NCI-H748 (cell line): ENCODE measurements around the gene HACL1.

Source experiments
- DNase-seq: peaks from one replicate; lab custom pipeline; 2025; ENCODE audit not compliant: unreplicated experiment; lab: John Stamatoyannopoulos, UW

Gene HACL1

GRCh38 chr3:15528854-15529537 lies 72.4 kb downstream of the HACL1 start:
- no peak for DNase-seq

GRCh38 chr3:15527031-15527459 lies 74.3 kb downstream of the HACL1 start:
- DNase-seq = no peak

- no peak for DNase-seq
Observed at GRCh38 chr3:15525790-15526189, 75.6 kb downstream of the HACL1 start.

GRCh38 chr3:15523660-15524417 lies 77.5 kb downstream of the HACL1 start:
- no peak for DNase-seq

GRCh38 chr3:15522016-15522415 lies 79.4 kb downstream of the HACL1 start:
- no peak for DNase-seq

- DNase-seq = no peak
Observed at GRCh38 chr3:15521573-15521965, 79.8 kb downstream of the HACL1 start, which contains the start of gene COLQ. COLQ (minus strand) TSS chr3:15521706; CDS start chr3:15521625, 81 bp downstream.

- no peak for DNase-seq
Observed at GRCh38 chr3:15520804-15521572, 80.4 kb downstream of the HACL1 start.

GRCh38 chr3:15520185-15520584 lies 81.2 kb downstream of the HACL1 start:
- DNase-seq = no peak

GRCh38 chr3:15519096-15519495 lies 82.3 kb downstream of the HACL1 start:
- no peak for DNase-seq

GRCh38 chr3:15514663-15515340 lies 86.6 kb downstream of the HACL1 start:
- no peak for DNase-seq

- no peak for DNase-seq
Observed at GRCh38 chr3:15513810-15514662, 87.3 kb downstream of the HACL1 start.

- no peak for DNase-seq
Observed at GRCh38 chr3:15513116-15513515, 88.3 kb downstream of the HACL1 start.

GRCh38 chr3:15512166-15512565 lies 89.2 kb downstream of the HACL1 start:
- peak; percentile 87 for DNase-seq

GRCh38 chr3:15511156-15511555 lies 90.2 kb downstream of the HACL1 start:
- no peak for DNase-seq
